Measurements from ENCODE around the gene TP53AIP1.

Gene TP53AIP1

GRCh38 chr11:128905345-128906184, 37.1 kb downstream of the TP53AIP1 start:
- peak overlapping the region; percentile 72 for H3K4me3 ChIP-seq (ENCODE audit: low read depth, low read length)
- TF ChIP-seq, protein P1, sequence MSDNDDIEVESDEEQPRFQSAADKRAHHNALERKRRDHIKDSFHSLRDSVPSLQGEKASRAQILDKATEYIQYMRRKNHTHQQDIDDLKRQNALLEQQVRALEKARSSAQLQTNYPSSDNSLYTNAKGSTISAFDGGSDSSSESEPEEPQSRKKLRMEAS (IDR thresholded peaks at IDR 0.05; ENCODE audit: low read depth, low read length): peak; percentile 4; the same call in 1 of the 2 replicates
- TF ChIP-seq POLR2A (IDR thresholded peaks at IDR 0.05; ENCODE audit: extremely low read depth, insufficient read length): peak; percentile 26
- TF ChIP-seq, protein P2, sequence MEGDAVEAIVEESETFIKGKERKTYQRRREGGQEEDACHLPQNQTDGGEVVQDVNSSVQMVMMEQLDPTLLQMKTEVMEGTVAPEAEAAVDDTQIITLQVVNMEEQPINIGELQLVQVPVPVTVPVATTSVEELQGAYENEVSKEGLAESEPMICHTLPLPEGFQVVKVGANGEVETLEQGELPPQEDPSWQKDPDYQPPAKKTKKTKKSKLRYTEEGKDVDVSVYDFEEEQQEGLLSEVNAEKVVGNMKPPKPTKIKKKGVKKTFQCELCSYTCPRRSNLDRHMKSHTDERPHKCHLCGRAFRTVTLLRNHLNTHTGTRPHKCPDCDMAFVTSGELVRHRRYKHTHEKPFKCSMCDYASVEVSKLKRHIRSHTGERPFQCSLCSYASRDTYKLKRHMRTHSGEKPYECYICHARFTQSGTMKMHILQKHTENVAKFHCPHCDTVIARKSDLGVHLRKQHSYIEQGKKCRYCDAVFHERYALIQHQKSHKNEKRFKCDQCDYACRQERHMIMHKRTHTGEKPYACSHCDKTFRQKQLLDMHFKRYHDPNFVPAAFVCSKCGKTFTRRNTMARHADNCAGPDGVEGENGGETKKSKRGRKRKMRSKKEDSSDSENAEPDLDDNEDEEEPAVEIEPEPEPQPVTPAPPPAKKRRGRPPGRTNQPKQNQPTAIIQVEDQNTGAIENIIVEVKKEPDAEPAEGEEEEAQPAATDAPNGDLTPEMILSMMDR (IDR thresholded peaks at IDR 0.05; ENCODE audit: low read depth, low read length): peak; percentile 58
- peak; percentile 31; the same call in 1 of the 2 replicates for TF ChIP-seq MYC (IDR thresholded peaks at IDR 0.05; ENCODE audit: low read depth, low read length)
- peak; percentile 86 for DNase-seq (ENCODE audit: low read depth)

- TF ChIP-seq, protein P1 (IDR thresholded peaks at IDR 0.05; ENCODE audit: low read depth, low read length): no peak
- TF ChIP-seq, protein P2 (IDR thresholded peaks at IDR 0.05; ENCODE audit: low read depth, low read length): no peak
- TF ChIP-seq POLR2A (IDR thresholded peaks at IDR 0.05; ENCODE audit: extremely low read depth, insufficient read length) (no peak), MYC (IDR thresholded peaks at IDR 0.05; ENCODE audit: low read depth, low read length) (no peak)
- DNase-seq (ENCODE audit: low read depth): peak; percentile 91
Observed at GRCh38 chr11:128904656-128905344, 37.9 kb downstream of the TP53AIP1 start.

GRCh38 chr11:128904303-128904655, 38.4 kb downstream of the TP53AIP1 start:
- TF ChIP-seq, protein P1 (IDR thresholded peaks at IDR 0.05; ENCODE audit: low read depth, low read length): no peak
- TF ChIP-seq POLR2A (IDR thresholded peaks at IDR 0.05; ENCODE audit: extremely low read depth, insufficient read length): no peak
- TF ChIP-seq MYC (IDR thresholded peaks at IDR 0.05; ENCODE audit: low read depth, low read length): no peak
- TF ChIP-seq, protein P2 (IDR thresholded peaks at IDR 0.05; ENCODE audit: low read depth, low read length): no peak
- H3K4me3 ChIP-seq (ENCODE audit: low read depth, low read length): no peak overlapping the region
- DNase-seq (ENCODE audit: low read depth): no peak

More at GRCh38 chr11:128904656-128905344, 37.9 kb downstream of the TP53AIP1 start:
- H3K4me3 ChIP-seq (ENCODE audit: low read depth, low read length): peak overlapping the region; percentile 72

- TF ChIP-seq POLR2A (IDR thresholded peaks at IDR 0.05; ENCODE audit: extremely low read depth, insufficient read length): no peak
- TF ChIP-seq MYC (IDR thresholded peaks at IDR 0.05; ENCODE audit: low read depth, low read length): no peak
- TF ChIP-seq, protein P2 (IDR thresholded peaks at IDR 0.05; ENCODE audit: low read depth, low read length): no peak
- TF ChIP-seq, protein P1 (IDR thresholded peaks at IDR 0.05; ENCODE audit: low read depth, low read length): peak; percentile 39; the same call in 1 of the 2 replicates
- H3K4me3 ChIP-seq (ENCODE audit: low read depth, low read length): no peak overlapping the region
- peak; percentile 76 for DNase-seq (ENCODE audit: low read depth)
Observed at GRCh38 chr11:128903248-128904061, 39.2 kb downstream of the TP53AIP1 start.

- no peak for DNase-seq (ENCODE audit: low read depth)
- no peak for TF ChIP-seq MYC (IDR thresholded peaks at IDR 0.05; ENCODE audit: low read depth, low read length)
- TF ChIP-seq, protein P2 (IDR thresholded peaks at IDR 0.05; ENCODE audit: low read depth, low read length): no peak
- no peak for TF ChIP-seq POLR2A (IDR thresholded peaks at IDR 0.05; ENCODE audit: extremely low read depth, insufficient read length)
- TF ChIP-seq, protein P1 (IDR thresholded peaks at IDR 0.05; ENCODE audit: low read depth, low read length): no peak
- H3K4me3 ChIP-seq (ENCODE audit: low read depth, low read length): no peak overlapping the region
Observed at GRCh38 chr11:128902515-128903066, 40.1 kb downstream of the TP53AIP1 start.
